GM19099 (cell line): Measurements from ENCODE around the gene EYS.

Source experiments
- POLR2A ChIP-seq: IDR thresholded peaks from 3 replicates; pipeline ENCODE4 v1.6.1; 2011; ENCODE audit warnings: low read depth; ENCODE audit not compliant: insufficient read length; ENCODE audit errors: extremely low read depth

The EYS gene

DNA sequence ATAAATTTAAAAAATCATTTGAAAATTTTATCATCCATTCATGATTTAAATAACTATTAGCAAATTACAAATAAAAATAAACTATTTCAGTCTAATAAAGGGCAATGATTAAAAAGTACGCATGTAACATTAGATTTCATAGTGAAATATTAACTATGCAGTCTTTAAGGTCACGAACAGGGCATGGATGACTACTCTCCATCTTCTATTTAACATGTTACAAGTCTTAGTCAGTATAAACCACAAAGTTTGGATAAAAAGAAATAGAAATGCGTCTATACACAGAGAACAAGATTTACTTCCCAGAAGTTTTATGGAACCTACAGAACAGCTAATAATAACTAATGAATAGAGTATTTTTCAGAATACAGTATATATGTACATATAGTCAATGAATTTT lies 1016.0 kb downstream of the EYS start:
- TF ChIP-seq POLR2A = no peak

DNA sequence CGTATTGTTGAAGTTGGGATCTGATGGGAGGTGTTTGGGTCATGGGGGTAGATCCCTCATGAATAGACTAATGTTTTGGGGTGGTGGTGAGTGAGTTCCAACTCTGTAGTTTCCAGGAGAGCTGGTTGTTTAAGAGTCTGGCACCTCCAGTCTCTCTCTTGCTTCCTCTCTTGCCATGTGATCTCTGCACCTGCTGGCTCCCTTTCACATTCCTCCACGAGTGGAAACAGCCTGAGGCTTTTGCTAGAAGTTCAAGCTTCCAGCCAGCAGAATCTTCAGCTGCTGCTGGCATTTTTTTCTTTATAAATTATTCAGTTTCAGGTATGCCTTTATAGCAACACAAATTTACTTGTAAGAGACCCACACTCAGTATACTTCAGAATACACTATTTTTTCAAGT lies 1021.6 kb downstream of the EYS start:
- TF ChIP-seq POLR2A = no peak

DNA sequence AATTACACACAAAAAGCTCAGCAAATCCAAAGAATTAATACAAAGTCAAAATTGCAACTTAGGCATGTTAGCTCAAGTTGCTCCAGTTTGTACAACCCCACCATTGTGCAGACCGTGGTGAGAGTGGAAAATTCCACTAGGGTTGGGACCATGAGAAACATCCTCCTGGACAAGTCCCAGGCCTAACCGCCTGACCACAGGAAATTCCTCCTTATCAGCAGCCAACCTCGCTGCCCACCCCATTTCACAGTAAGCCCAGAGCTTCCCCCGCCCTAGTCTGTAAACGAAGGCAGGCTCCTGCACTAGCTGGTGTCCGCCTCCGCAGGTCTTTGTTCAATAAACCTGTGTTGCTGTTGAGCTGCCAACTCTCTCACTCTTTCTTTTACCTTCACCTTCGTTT lies 1023.3 kb downstream of the EYS start:
- TF ChIP-seq POLR2A = no peak

DNA sequence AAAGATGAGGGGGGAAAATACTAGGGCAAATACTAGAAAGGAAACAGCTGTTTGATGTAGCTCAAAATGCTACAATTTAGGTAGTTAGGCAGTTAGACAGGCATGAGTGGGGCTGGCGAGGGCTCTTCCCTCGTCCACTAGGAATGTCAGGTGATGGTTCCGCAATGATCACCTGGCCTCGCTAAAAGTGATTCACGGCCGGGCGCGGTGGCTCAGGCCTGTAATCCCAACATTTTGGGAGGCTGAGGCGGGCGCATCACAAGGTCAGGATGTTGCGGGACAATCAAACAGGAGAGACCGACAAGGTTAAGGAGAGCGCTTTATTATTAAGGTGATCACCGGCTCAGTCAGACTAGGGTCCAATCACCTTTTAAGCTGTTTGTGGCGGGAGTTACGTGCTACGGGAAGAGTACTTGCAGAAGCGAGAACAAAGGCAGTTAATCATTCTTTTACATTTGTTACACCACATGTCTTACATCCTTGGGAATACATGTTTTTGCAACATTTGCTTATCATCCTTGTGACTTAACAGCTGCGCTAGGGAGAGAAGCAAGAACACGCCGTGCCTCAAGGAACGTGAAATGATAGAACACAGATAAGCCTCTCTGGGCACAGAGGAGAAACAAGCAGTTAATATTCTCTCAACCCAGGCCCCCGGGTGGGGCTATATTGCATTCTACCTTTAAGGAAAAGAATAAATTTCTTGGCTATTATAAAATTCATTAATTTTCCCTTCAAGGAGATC lies 1025.4 kb downstream of the EYS start:
- no peak for TF ChIP-seq POLR2A

DNA sequence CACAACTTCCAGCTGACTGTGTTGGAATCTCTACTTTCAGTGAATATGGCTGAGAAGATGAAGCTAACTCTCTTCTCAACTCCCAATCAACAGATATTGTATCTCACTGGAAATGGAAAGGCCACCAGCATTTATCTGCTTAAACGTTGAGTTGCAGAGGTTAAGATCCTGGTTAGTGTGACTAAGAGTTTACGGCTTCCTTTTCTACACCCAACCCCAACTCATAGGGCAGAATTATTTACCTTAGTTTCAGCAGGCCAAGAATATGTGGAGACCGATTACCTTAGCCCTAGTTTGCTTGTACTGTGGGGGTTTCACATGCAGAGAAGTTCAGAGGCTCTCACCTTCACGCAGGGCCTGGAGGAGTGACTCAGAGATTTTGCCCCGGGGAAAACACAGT lies 1026.6 kb downstream of the EYS start:
- no peak for TF ChIP-seq POLR2A

DNA sequence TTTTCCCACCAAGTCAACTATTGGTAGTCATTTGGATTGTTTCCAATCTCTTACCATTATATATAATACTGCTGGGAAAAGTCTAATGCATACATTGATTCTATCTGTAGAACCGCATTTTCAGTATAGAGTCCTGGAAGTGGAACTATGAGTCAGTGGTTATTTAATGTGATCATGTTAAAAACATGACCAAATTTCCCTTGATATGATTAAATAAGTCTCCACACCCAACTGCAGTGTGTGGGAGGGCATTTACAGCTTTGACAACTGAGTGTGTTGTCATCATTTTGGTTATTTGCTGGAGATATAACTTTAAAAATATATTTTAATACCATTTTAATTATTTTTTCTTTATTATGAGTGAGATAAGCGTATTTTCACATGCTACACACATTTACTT lies 1027.6 kb downstream of the EYS start:
- TF ChIP-seq POLR2A = no peak

DNA sequence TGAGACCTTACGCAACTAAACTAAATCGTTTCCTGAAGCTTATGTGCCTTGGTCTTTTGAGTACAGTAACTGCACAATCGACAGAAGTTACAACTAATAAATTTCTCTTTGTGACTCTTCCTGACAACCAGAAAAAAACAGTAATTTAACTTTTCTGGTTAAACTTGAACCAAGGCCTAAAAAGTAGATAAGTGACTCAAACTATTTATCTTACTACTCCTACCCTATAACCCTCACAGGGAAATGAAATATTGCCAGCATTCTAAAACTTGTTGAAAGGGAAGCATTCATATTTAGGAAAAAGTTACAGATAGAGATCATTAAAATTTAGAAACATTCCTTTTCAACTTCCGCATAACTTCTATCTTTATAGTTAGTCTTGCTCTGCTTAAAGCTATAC lies 1034.4 kb downstream of the EYS start:
- TF ChIP-seq POLR2A = no peak

DNA sequence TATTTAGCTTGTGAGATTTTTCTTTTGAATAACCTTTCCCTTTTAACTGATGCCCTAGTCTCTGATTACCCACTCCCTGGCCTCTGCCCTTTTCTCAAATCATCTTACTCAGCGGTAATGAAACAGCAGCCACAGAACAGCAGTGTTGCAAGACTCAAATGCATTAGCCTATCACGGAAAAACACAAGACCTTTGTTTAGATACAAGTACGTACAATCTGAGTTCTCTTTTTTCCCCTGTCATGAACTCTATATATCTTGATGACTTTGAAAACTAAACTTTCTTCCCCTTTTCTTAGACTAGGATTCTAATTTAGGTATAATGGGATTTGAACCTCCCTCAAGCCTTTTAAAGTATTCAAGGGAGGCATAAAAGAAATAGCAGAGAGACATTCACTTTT lies 1034.9 kb downstream of the EYS start:
- no peak for TF ChIP-seq POLR2A

DNA sequence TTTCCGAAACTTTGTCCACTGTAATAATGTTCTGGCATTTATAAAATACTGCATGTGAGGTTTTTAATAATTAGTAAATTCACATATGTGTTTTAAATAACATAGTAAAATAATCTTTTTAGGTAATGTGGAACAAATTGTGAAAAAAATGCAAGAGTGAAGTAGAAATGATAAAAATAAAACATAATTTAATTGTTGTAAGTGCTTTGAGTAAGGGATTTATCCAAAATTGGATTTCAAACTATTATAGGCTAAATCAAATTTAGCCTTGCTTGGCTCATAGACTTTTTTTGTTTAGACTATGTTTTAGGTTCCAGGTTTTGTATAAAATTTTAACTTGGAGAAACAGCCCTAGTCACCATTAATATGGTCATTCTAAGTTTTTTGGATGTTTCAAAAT lies 1041.9 kb downstream of the EYS start:
- TF ChIP-seq POLR2A = no peak

DNA sequence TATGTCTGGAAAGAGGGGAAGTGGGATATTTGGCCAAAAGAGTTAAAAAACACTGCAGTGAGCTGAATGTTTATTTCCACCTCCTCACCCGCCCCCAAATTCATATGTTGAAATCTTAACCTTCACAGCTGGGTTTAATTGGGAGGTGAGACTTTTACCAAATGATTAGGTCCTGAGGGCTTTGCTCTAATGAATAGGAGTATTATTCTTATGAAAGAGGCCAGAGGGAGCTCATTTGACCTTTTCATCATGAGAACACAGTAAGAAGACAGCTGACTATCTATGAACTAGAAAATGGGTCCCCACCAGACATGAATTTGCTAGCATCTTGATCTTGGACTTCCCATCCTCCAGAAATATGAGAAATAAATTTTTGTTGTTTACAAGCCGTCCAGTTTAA lies 1042.5 kb downstream of the EYS start:
- no peak for TF ChIP-seq POLR2A

DNA sequence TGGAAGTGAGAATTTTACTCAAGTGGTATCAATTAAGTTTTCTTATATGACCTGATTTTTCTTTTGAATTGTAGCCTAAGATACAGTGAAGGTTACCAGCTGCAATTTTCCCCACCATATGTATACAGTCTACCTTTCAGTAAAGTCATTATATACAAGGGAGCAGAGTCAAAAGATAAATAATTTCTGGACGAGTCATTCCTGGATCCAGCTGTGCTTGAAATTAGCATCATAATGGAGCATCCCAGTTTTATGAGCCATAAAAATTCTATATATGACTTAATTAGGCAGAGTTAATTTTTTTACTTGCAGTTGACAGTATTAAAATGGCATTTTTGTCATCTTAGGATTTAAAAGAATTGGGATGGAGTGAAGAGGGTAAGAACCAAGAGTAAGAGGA lies 1063.0 kb downstream of the EYS start:
- TF ChIP-seq POLR2A = no peak

DNA sequence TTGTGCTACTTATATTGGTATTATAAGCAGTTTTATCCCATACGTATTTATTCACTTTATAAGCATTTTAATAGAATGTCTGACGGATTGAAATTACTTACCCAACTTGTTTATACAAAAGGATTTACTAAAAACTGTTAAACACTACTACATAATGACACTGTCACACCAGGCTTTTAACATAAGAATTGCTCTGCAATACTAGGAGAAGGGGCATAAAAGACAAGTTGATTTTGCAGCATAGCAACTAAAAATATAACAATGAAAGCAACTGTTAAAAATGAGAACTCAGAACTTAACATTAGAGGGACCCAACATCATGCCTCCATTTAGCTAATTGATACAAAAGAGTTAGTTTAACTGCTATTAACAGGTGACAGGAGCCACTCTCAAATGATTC lies 1076.1 kb downstream of the EYS start:
- TF ChIP-seq POLR2A = no peak

DNA sequence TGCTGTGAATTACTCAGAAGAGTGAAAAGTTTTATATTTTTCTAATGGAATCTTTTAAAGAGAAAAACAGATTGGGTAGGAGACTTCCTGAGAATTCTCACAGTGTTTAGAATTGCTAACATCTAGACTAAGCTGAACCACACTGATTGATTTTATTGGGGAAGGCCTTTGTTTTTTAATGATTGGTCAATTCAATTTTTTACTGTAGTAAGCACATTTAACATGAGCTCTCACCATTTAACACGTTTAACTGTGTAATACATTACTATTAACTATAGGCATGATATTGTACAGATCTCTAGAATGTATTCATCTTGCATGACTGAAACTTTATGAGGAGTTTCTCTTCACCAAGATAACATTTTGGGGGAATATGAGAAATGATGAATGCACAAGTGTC lies 1084.1 kb downstream of the EYS start:
- TF ChIP-seq POLR2A = no peak

DNA sequence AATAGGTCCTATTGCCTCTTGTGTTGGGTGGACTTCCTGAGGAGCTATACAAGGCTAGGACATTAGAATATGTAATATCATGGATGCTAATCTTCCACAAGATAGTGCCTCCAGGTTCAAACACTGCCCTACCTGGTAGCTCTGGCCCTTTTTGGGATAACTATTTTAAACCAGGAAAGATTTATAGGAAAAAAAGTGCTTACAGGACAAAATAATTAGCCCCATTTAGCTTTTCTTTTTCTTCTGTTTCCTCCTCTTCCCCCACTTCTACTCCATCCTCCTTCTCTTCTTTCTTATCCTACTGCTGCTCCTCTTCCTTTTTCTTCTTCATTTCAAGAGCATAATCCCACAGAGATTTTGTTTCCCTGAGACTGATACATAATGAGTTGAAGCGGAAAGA lies 1104.0 kb downstream of the EYS start:
- no peak for TF ChIP-seq POLR2A

DNA sequence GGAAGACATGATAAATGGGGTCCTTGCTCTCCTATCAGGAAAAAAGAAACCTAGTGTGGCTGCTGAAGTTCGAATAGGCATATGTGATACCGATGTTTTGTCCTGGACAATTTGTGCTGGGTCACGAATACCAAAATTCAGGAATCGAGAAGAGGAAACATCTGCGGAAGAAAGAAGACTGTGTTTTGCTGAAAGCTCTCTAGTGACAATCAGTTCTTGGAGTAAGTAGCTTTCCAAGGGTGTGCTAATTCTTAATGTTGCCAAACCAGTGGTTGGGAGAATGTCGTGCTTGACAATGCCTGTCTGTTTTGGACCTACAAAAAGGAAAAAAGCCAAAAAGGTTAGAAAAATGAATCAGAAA lies 1115.4 kb downstream of the EYS start:
- no peak for TF ChIP-seq POLR2A

DNA sequence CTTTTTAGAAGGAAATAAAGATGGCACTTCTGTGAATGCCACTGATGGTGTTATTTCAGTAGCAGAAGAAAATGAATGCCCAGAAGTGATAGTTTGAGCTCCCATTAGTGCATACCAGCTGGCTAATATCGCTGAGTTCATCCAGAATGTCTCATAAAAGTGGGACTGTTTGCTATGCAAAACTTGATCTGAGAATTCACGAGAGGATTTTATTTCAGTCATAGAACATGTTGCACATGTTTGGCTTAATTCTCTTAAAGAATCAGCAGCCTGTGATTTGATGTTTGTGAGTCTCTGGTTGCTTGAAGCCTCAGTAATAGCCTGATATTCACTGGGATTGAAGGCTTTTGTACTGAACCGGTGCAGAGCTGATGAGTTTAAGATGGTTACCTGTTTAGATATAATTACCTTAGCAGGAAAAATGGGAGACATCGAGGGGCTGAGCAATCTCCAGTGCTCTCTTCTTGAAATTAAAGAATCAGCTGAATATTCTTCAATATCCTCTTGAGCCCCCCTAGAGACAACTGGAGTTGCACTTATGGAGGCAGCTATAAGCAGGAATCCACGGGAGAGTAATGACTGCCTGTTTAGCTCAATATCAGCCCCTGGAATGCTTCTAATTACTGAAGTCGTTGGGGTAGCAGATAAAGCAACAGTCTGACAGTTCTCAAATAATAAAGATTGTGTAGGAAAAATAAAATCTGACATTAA lies 1115.9 kb downstream of the EYS start:
- no peak for TF ChIP-seq POLR2A

DNA sequence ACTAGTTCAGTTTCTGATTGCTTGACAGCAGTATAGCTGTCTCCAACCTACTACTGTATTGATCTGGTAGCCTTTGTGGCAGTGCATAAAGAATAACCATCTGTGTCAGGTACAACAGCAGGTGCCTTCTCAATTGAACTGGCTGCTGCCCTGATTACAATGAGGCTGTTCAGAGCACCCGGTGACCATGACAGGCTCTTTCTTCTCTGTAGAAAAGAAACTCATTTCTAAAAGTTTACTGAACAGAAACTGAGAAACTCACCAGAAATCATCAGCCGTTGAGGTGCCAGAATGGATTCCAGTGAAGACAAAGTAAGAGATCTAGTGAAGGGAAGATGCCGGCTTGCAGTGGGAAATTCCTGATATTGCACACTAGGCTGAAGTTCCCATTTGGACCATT lies 1117.1 kb downstream of the EYS start:
- no peak for TF ChIP-seq POLR2A
